Measurements from ENCODE around the gene R3HDM2.

Gene R3HDM2

DNA sequence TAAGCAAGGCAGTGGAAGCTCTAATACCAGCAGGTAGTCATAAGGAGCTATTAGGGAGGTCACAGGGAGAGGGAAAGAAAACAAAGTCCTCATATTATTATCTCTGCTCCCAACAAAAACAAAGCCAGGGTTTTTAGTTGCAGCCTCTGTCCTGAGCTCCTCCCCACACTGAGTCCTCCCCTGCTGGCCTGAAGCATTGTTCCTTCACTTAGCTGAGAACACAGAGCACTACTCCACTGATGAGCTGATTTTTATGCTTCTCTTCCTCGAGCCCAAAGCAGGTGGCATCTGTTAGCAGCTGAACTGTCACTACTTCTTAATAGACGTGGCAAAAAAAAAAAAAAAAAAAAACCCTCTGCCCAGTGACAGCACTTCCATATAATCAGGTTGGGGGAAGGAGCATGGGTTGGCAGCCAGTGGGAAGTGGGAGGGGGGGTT lies 169.4 kb downstream of the R3HDM2 start:
- DNase-seq = no peak

DNA sequence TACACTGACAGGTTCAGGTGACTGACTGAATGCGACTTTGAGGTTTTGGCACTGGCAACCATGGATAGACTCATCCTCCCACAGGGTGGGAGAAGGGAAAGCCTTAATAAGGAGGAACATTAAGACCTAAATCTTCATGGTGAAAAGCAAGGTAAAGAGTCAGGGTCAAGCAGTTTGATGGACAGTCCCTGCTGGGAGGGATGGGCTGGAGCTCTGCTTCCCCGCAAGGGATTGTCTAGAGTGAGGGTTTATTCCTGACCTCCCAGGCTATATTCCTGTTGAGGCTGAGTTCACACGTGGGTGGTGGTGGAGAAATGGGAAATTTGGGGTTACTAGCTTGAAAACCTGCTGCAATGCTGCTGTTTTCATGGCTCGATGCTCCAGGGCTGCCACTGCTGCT lies 170.5 kb downstream of the R3HDM2 start:
- no peak for DNase-seq

- no peak for DNase-seq
Observed at GRCh38 chr12:57258977-57259970, 171.6 kb downstream of the R3HDM2 start.

- no peak for DNase-seq
Observed at GRCh38 chr12:57255916-57256315, 174.9 kb downstream of the R3HDM2 start.

- DNase-seq = no peak
Observed at GRCh38 chr12:57254506-57255280, 176.2 kb downstream of the R3HDM2 start.

GRCh38 chr12:57250956-57251355 lies 179.9 kb downstream of the R3HDM2 start, which contains the start of gene STAC3:
Gene STAC3, minus strand, starts transcription at chr12:57251187. Its CDS starts 1,551 bp downstream, at chr12:57249636.
- no peak for DNase-seq

GRCh38 chr12:57250541-57250940 lies 180.3 kb downstream of the R3HDM2 start:
- DNase-seq = no peak

- no peak for DNase-seq
Observed at GRCh38 chr12:57248934-57249742, 181.7 kb downstream of the R3HDM2 start.

GRCh38 chr12:57247041-57247440 lies 183.8 kb downstream of the R3HDM2 start:
- no peak for DNase-seq

- DNase-seq = no peak
Observed at GRCh38 chr12:57244312-57244696, 186.5 kb downstream of the R3HDM2 start.

DNA sequence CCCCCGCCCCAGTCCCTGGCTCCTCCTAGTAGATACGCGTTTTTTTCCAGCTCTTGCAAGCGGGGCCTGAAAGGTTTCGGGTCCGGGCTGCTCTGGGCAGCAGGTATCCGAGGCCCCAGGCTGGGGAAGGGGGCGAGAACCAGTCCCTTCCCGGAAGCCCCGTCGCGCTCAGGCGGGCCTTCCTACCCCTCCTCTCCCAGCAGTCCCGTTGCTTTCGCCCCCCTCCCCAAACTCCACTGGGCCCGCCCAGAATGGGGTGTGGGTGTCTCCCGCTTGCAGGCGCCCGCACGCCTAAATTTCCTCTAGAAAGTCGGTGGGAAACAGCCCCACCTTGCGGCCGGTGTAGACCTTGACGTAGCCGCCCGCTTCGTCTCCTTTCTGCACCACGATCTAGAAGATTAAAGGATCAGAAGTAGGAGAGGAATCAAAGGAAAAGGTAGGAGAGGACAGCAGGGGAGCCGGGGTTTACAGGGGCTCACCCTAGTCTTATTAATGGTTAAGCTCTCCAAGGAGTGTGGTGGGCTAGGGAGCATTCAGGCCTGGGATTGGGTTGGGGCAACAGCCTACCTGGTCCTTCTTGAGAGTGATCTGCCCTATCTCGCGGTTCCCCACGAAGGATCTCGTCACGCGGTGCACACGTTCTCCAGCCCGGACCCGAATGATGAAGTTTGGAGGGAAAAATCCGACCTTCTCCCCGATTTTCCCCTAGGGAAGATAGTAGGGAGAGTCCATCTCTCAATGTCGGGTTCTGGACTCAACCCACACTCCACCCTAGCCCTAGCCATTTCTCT lies 187.1 kb downstream of the R3HDM2 start:
- DNase-seq = peak; percentile 71

DNA sequence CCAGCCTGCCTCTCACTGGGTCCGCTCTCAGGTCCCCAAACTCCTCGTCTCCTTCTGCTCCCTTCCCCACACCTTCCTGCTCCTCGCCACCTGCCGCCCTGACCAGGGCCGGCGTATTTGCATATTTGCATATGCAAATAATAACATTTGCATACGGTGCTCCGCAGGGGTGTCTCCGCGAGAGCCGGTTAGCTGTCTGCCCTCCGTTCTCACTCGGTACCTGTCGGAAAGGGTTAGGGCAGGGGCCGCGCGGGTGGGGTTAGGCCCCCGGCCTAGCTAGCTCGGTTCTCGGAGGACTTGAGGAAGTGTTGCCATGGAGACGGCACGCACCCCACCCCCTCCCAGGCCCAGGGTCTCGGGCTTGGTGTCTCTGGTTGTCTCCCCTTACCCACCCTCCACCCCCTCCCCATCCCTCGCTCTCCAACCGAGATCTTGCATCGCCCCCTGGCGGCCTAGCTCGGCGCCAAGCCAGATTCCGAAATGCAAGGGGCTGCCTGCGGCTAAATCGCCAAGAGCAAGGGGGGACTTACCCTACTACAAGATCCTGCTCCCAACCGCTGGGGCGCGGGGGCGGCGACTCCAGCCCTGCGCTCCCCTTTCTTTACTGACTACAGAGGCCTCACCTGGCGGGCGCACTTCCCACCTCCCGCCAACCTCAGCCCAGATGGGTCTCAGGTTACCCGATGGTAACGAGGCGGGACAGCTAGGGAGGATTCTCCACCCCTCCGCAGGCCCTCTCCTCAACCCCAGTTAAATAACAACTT lies 188.0 kb downstream of the R3HDM2 start:
- peak; percentile 43 for DNase-seq

DNA sequence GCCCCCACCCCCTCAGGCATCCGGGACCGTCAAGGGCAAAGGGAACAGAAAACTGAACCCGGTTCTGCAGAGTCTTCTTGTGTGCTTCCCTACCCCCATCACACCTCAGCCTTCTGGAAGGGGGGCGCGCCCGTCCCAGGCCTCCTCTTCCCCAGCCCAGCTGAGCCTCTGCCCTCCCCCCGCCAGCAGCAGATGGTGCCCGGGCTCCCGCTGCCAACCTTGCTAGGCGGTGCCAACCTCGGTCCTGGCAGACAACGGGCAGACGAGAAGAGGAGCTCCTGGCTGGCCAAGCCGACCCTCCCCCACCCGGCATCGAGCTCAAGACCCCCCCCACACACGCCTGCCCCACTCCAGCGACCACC lies 188.5 kb downstream of the R3HDM2 start:
- DNase-seq = no peak

- DNase-seq = no peak
Observed at GRCh38 chr12:57241402-57242310, 189.2 kb downstream of the R3HDM2 start.

GRCh38 chr12:57240926-57241401 lies 189.9 kb downstream of the R3HDM2 start:
- DNase-seq = no peak

DNA sequence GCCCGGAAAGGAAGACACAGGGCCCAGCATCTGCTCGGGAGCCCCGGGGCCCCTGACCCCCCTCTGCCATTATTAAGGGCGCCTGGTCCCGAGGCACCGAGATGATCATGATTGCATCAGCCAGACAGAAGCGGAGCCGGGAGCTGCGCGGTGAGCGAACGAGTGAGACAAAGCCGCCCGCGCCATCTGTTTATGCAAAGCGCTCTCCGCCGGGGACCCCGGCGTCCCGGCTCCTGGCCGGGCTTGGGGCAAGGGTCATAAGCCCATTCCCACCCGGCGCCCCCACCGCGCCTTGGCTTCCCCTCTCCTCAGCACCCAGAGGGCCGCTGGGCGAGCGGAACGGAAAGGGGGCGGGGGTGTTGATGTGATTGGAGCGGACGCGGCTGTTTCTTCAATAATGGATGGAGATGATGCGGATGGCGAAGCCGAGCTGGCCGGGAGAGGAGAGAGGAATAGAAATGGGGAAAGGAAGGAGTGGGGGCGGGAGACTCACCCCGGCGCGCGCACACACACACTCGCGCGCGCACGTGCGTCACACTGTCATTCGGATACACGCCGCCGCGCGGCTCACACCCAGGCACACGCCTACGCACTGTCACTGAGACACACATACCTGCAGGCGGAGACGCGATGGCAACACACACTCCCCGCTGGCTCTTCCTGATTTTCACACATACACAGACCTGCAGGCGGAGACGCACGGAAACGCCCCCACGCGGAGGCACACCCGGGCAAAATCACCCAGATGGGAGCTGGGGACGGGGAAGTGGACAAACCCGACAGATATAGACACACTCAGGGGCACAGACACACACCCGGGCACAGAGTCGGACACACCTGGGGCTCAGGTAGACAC lies 190.5 kb downstream of the R3HDM2 start:
- peak; percentile 43 for DNase-seq

GRCh38 chr12:57239587-57240065 lies 191.2 kb downstream of the R3HDM2 start:
- DNase-seq = no peak

DNA sequence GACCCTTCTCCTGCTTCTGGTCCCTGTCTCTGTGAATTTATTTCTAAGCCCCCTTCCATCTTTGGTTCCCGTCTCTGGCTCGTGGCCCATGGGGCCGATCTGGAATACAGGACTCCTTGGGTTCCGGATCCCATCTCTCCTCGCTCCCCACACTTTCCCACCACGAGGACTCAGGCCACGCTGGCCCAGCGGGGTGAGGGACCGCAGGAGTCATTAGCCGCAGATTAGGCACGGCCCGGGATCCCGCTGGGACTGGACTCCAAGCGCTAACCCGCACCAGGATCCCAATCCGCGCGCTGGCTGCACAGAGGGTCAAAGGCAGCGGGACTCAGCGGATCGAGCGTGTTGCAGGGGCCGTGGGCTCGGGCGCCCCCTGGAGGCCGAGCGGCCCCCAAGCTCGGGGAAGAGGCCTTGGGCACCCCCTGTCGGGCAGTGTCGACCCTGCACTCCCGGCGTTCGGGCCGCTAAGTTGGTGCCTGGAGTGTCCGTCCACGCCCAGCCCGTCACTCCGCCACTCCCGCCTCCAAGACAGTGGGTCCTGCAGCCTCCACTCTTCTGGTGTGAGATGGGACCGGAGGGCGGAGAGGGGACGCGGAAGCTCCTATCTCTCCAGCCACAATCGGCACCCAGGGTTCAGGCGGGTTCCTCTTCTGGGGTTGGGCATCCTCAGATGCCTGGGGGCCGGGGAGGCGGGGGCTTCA lies 191.8 kb downstream of the R3HDM2 start:
- peak; percentile 77 for DNase-seq

Measured in effector CD8-positive, alpha-beta T cell (primary cell).